OCI-LY1 (cell line): Measurements from ENCODE around the gene PON1.

Experiments used
- H2AFZ ChIP-seq: fragments of 200-600 bp; sonication (generic), shearing (Covaris generic); 2 replicates; pipeline ENCODE4 v1.6.0; 2014; ENCODE audit warnings: antibody characterized with exemption, mild to moderate bottlenecking, low read length
- H3F3A ChIP-seq: fragments of 200-600 bp; sonication (generic), shearing (Covaris generic); 2 replicates; pipeline ENCODE4 v1.6.0; 2014; ENCODE audit warnings: mild to moderate bottlenecking, antibody characterized with exemption, low read length, moderate library complexity; ENCODE audit not compliant: insufficient read depth
- H3K27ac ChIP-seq: fragments of 200-600 bp; sonication (generic); 2 replicates; pipeline ENCODE4 v1.5.1; 2014; ENCODE audit warnings: low read length, mixed run types, mild to moderate bottlenecking, low read depth; ENCODE audit not compliant: poor library complexity, severe bottlenecking
- H3K27me3 ChIP-seq: fragments of 200-600 bp; sonication (generic); 2 replicates; pipeline ENCODE4 v1.6.0; 2014; ENCODE audit warnings: antibody characterized with exemption, mild to moderate bottlenecking, low read length, moderate library complexity; ENCODE audit not compliant: insufficient read depth
- H3K36me3 ChIP-seq: fragments of 200-600 bp; sonication (generic); 2 replicates; pipeline ENCODE4 v1.6.1; 2014; ENCODE audit warnings: mild to moderate bottlenecking, antibody characterized with exemption, low read length, moderate library complexity, mixed read lengths; ENCODE audit not compliant: insufficient read depth
- H3K4me1 ChIP-seq: fragments of 200-600 bp; sonication (generic); 2 replicates; pipeline ENCODE4 v1.5.1; 2014; ENCODE audit warnings: mild to moderate bottlenecking, low read length, moderate library complexity; ENCODE audit not compliant: insufficient read depth, severe bottlenecking
- H3K4me2 ChIP-seq: fragments of 200-600 bp; sonication (generic), shearing (Covaris generic); 2 replicates; pipeline ENCODE4 v1.6.1; 2014; ENCODE audit warnings: low read length
- H3K4me3 ChIP-seq: fragments of 200-600 bp; sonication (generic); 2 replicates; pipeline ENCODE4 v1.5.1; 2014; ENCODE audit warnings: low read length, low read depth, mild to moderate bottlenecking, mixed read lengths; ENCODE audit not compliant: poor library complexity, severe bottlenecking
- H3K79me2 ChIP-seq: fragments of 200-600 bp; shearing (Covaris generic); 2 replicates; pipeline ENCODE4 v1.6.1; 2016; ENCODE audit warnings: mixed run types, low read length, mixed read lengths; ENCODE audit not compliant: insufficient read depth
- H3K9ac ChIP-seq: fragments of 200-600 bp; sonication (generic), shearing (Covaris generic); 2 replicates; pipeline ENCODE4 v1.6.1; 2014; ENCODE audit warnings: mild to moderate bottlenecking, low read length, mixed read lengths
- H3K9me2 ChIP-seq: fragments of 200-600 bp; sonication (generic), shearing (Covaris generic); 2 replicates; pipeline ENCODE4 v1.6.1; 2014; ENCODE audit warnings: low read depth, mild to moderate bottlenecking, low read length, mixed read lengths
- H3K9me3 ChIP-seq: fragments of 200-600 bp; shearing (Covaris generic); 2 replicates; pipeline ENCODE4 v1.6.1; 2014; ENCODE audit warnings: low read length, mixed read lengths
- H4K20me1 ChIP-seq: fragments of 200-600 bp; sonication (generic), shearing (Covaris generic); 2 replicates; pipeline ENCODE4 v1.6.0; 2016; ENCODE audit warnings: mild to moderate bottlenecking, low read length; ENCODE audit not compliant: insufficient read depth
- EZH2 ChIP-seq: fragments of 200-600 bp; sonication (generic), shearing (Covaris generic); IDR thresholded peaks from 2 replicates; pipeline ENCODE4 v1.8.0; 2017; ENCODE audit warnings: borderline replicate concordance, mixed run types, mild to moderate bottlenecking, antibody characterized with exemption, low read length, moderate library complexity, mixed read lengths
- TF ChIP-seq, protein P1 (sequence below): fragments of 200-600 bp; sonication (generic), shearing (Covaris generic); IDR thresholded peaks from 2 replicates; pipeline ENCODE4 v1.5.1; 2017; ENCODE audit warnings: mild to moderate bottlenecking, antibody characterized with exemption, low read length, moderate library complexity, mixed read lengths

Gene PON1

DNA sequence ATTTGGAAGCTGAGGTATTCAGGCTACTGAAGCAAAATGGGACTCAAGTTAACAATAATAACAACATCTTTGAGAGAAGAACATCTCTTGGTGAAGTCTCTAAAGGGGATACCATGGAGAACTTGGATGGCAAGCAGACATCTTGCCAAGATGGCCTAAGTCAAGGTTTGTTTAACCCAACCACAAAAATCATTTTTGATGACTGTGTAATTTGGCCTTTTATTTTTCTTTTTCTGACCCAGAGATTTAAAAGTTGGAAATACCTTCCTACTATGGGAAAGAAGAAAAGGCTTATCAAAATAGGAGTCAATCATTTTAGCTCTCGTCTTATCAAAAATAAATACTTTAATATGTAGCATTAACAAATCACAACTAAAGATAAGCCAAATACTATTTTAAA lies 72.4 kb downstream of the PON1 start:
- no peaks in the 10 kb centered on the region for H3K9me3 ChIP-seq
- TF ChIP-seq, protein P1, sequence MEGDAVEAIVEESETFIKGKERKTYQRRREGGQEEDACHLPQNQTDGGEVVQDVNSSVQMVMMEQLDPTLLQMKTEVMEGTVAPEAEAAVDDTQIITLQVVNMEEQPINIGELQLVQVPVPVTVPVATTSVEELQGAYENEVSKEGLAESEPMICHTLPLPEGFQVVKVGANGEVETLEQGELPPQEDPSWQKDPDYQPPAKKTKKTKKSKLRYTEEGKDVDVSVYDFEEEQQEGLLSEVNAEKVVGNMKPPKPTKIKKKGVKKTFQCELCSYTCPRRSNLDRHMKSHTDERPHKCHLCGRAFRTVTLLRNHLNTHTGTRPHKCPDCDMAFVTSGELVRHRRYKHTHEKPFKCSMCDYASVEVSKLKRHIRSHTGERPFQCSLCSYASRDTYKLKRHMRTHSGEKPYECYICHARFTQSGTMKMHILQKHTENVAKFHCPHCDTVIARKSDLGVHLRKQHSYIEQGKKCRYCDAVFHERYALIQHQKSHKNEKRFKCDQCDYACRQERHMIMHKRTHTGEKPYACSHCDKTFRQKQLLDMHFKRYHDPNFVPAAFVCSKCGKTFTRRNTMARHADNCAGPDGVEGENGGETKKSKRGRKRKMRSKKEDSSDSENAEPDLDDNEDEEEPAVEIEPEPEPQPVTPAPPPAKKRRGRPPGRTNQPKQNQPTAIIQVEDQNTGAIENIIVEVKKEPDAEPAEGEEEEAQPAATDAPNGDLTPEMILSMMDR = no peak
- no peak overlapping the region for H3K4me2 ChIP-seq
- H3K4me1 ChIP-seq = no peaks in the 10 kb centered on the region
- H3K27ac ChIP-seq = no peak overlapping the region
- no peaks in the 10 kb centered on the region for H3K9me2 ChIP-seq
- H3K79me2 ChIP-seq = no peaks in the 10 kb centered on the region
- no peak overlapping the region for H3K4me3 ChIP-seq
- no peaks in the 10 kb centered on the region for H3F3A ChIP-seq
- no peak overlapping the region for H2AFZ ChIP-seq
- H3K36me3 ChIP-seq = no peaks in the 10 kb centered on the region
- no peak overlapping the region for H3K9ac ChIP-seq
- H3K27me3 ChIP-seq = no peaks in the 10 kb centered on the region
- no peaks in the 10 kb centered on the region for H4K20me1 ChIP-seq

- no peak overlapping the region for H2AFZ ChIP-seq
- no peaks in the 10 kb centered on the region for H4K20me1 ChIP-seq
- no peak overlapping the region for H3K4me2 ChIP-seq
- no peaks in the 10 kb centered on the region for H3F3A ChIP-seq
- no peaks in the 10 kb centered on the region for H3K27me3 ChIP-seq
- no peak overlapping the region for H3K27ac ChIP-seq
- H3K79me2 ChIP-seq = no peaks in the 10 kb centered on the region
- no peaks in the 10 kb centered on the region for H3K36me3 ChIP-seq
- TF ChIP-seq, protein P1 = no peak
- TF ChIP-seq EZH2 = no peak
- no peak overlapping the region for H3K9ac ChIP-seq
- H3K9me3 ChIP-seq = no peaks in the 10 kb centered on the region
- no peaks in the 10 kb centered on the region for H3K9me2 ChIP-seq
- no peak overlapping the region for H3K4me3 ChIP-seq
- no peaks in the 10 kb centered on the region for H3K4me1 ChIP-seq
Observed at GRCh38 chr7:95250571-95250970, 73.8 kb downstream of the PON1 start.
